Common myeloid progenitor, CD34-positive (primary cell): ENCODE measurements around the gene ALOX5AP.

Experiments
- CTCF ChIA-PET: fragments of 350-600 bp; sonication (Branson Sonifier 250); formaldehyde crosslinking; loops from one replicate; lab custom pipeline; 2021; ENCODE audit warnings: antibody characterized with exemption; lab: Charles Lee
- POLR2A ChIA-PET: fragments of 350-600 bp; sonication (Branson Sonifier 250); formaldehyde crosslinking; loops from one replicate; lab custom pipeline; 2021; ENCODE audit warnings: antibody characterized with exemption; lab: Charles Lee
- DNase-seq, 3 donors: peaks; one replicate each; pipeline versions ENCODE4 v3.0.0 to v3.0.0-alpha.2; 2013
- H3K27ac ChIP-seq, 2 experiments: 1 replicate in 1 of 2; 2 replicates in 1 of 2; pipeline ENCODE4 v1.7.0; 2013; ENCODE audit warnings: inconsistent platforms in 2 of 2, low read length in 2 of 2, mild to moderate bottlenecking in 2 of 2, low read depth in 1 of 2, moderate library complexity in 1 of 2; ENCODE audit not compliant: severe bottlenecking in 2 of 2, insufficient read depth in 1 of 2, poor library complexity in 1 of 2
- H3K27me3 ChIP-seq, 5 experiments: replicated peaks in 2 of 5; 1 replicate in 3 of 5; 2 replicates in 2 of 5; pipeline versions ENCODE4 v1.6.1 to v1.7.0; 2013; ENCODE audit warnings: low read length in 4 of 5, mild to moderate bottlenecking in 2 of 5, moderate library complexity in 2 of 5, inconsistent platforms in 1 of 5; ENCODE audit not compliant: insufficient read depth in 5 of 5, control insufficient read depth in 4 of 5
- H3K36me3 ChIP-seq, 4 experiments: 1 replicate in 2 of 4; 2 replicates in 2 of 4; pipeline versions ENCODE4 v1.6.1 to v1.7.0; 2013; ENCODE audit warnings: low read length in 3 of 4, control low read depth in 1 of 4, mild to moderate bottlenecking in 1 of 4; ENCODE audit not compliant: control insufficient read depth in 4 of 4, insufficient read depth in 4 of 4
- H3K4me1 ChIP-seq, 4 experiments: 1 replicate in 3 of 4; 2 replicates in 1 of 4; pipeline versions ENCODE4 v1.6.1 to v1.7.1; 2013; ENCODE audit warnings: low read length in 3 of 4, mild to moderate bottlenecking in 3 of 4, control low read depth in 1 of 4, inconsistent platforms in 1 of 4, moderate library complexity in 1 of 4; ENCODE audit not compliant: control insufficient read depth in 4 of 4, insufficient read depth in 4 of 4; ENCODE audit errors: control extremely low read depth in 1 of 4
- H3K4me3 ChIP-seq, 7 experiments: 1 replicate in 4 of 7; 2 replicates in 3 of 7; pipeline versions ENCODE4 v1.5.1 to v1.7.0; 2013; ENCODE audit warnings: mild to moderate bottlenecking in 7 of 7, low read length in 6 of 7, moderate library complexity in 6 of 7, inconsistent platforms in 2 of 7, low read depth in 2 of 7, control low read depth in 1 of 7; ENCODE audit not compliant: insufficient read depth in 4 of 7, control insufficient read depth in 1 of 7; ENCODE audit errors: extremely low read depth in 1 of 7
- H3K9me3 ChIP-seq, 5 experiments: 1 replicate in 4 of 5; 2 replicates in 1 of 5; pipeline versions ENCODE4 v1.6.1 to v1.7.1; 2013; ENCODE audit warnings: low read length in 4 of 5, mild to moderate bottlenecking in 2 of 5, inconsistent platforms in 1 of 5, low read depth in 1 of 5, moderate library complexity in 1 of 5; ENCODE audit not compliant: control insufficient read depth in 4 of 5, insufficient read depth in 2 of 5; ENCODE audit errors: control extremely low read depth in 1 of 5
- WGBS: methylation state at CpG from one replicate; pipeline ENCODE4 v1.1.5; 2013; ENCODE audit not compliant: insufficient coverage; 5-methylcytosine and 5-hydroxymethylcytosine counted together

ALOX5AP gene

DNA sequence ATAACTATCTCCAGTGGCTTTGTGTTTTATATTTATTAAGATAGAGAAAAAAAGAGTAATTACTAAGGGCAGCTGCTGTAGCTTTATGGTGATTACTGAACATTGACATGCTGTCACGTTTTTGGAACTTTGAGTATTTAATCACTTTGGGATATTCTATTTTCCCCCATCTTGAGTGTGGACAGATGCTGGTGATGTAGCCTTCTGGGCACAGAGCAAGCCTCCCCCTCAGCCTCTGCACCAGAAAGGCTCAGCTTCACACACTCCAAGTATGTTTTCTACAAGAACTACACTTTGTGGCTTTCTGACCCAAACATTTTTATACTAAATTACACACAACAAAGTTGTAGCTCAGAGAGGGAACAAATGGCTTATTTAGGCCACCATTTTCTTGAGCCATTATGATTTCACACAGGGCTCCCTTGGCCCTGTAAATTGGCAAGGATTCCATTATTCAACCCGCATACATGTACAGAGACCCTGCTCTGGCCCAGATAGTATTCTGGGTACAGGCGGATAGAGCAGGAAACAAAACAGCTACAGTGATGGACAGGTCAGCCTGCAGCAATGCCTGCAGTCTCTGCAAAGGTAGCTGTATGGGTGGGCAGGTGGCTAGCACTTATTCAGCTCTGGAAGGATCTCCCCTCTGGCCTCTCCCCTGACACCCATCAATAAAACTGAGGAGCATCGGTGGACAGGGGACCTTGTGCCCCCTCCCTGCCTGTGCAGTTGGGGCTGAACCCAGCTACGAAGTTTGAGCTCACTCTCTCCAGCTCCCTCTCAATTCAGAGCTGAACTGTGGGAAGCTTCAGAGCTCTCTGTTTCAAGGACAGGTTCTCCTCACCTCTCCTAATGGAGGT is 1.3 kb downstream of the ALOX5AP start:
- Histone ChIP-seq H3K4me3 (peak overlapping the region in 1 of 7 experiments; percentile 85), H3K9me3 (no peaks in the 10 kb centered on the region), H3K27ac (no peak overlapping the region), H3K36me3 (no peaks in the 10 kb centered on the region), H3K4me1 (peaks cover 46 to 71% (median 62%) of the 10 kb centered on the region in 4 experiments), H3K27me3 (no peaks in the 10 kb centered on the region)
- ChIA-PET POLR2A (interaction anchor here (0.5 to 1.0 kb wide), 3 partner anchors 22 to 70 kb away, joined by 3 to 4 read pairs (median 3); no protein-coding TSS in a partner anchor), CTCF (interaction anchor here (0.7 to 2.7 kb wide), 5 partner anchors 15 to 62 kb away, joined by 3 to 13 read pairs (median 4); no protein-coding TSS in a partner anchor)
- no peak for DNase-seq
- 96% methylated on average over 4 of the region's 5 CpGs for WGBS

GRCh38 chr13:30737511-30738337 is 2.4 kb downstream of the ALOX5AP start:
- Histone ChIP-seq H3K9me3 (no peaks in the 10 kb centered on the region), H3K4me3 (peak overlapping the region in 4 of 7 experiments; percentile 6 to 85 (median 24)), H3K36me3 (no peaks in the 10 kb centered on the region), H3K27me3 (no peaks in the 10 kb centered on the region), H3K27ac (no peak overlapping the region), H3K4me1 (peaks cover 46 to 71% (median 62%) of the 10 kb centered on the region in 4 experiments)
- 0% methylated on average over 2 of the region's 3 CpGs for WGBS
- peak; percentile 62 to 93 (median 92) for DNase-seq
- ChIA-PET POLR2A (interaction anchor here (1.0 kb wide), 2 partner anchors 8 to 69 kb away, joined by 3 read pairs; no protein-coding TSS in a partner anchor), CTCF (interaction anchor here (1.0 to 2.7 kb wide), 5 partner anchors 16 to 62 kb away, joined by 3 to 13 read pairs (median 4); no protein-coding TSS in a partner anchor)

GRCh38 chr13:30738526-30739236 is 3.3 kb downstream of the ALOX5AP start:
- 82% methylated on average over 6 of the region's 9 CpGs for WGBS
- peak overlapping the region in 3 of 7 experiments; percentile 6 to 38 (median 9) for H3K4me3 ChIP-seq
- no peak for DNase-seq
- H3K4me1 ChIP-seq, result peaks cover 52 to 80% (median 66%) of the 10 kb centered on the region in 4 experiments
- no peaks in the 10 kb centered on the region for H3K27me3 ChIP-seq
- POLR2A ChIA-PET, result no interaction called here
- H3K36me3 ChIP-seq, result no peaks in the 10 kb centered on the region
- CTCF ChIA-PET, result interaction anchor here (1.6 to 2.7 kb wide), 4 partner anchors 15 to 62 kb away, joined by 3 to 13 read pairs (median 7); no protein-coding TSS in a partner anchor
- no peaks in the 10 kb centered on the region for H3K9me3 ChIP-seq
- H3K27ac ChIP-seq, result no peak overlapping the region

DNA sequence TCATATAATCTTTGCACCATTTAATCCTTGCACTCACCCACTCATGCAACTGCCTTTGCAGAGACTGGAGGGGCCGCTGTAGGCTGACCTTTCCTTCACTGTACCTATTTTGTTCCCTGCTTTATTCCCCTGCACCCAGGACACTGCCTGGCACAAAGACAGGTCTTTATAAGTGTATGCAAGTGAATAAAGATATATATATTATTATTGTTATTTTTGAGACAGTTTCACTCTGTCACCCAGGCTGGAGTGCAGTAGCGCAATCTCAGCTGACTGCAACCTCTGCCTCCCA is 3.8 kb downstream of the ALOX5AP start:
- Histone ChIP-seq H3K36me3 (no peaks in the 10 kb centered on the region), H3K27ac (no peak overlapping the region), H3K4me3 (no peak overlapping the region), H3K27me3 (no peaks in the 10 kb centered on the region), H3K4me1 (peaks cover 53 to 83% (median 71%) of the 10 kb centered on the region in 4 experiments), H3K9me3 (no peaks in the 10 kb centered on the region)
- POLR2A ChIA-PET, result no interaction called here
- no peak for DNase-seq
- CTCF ChIA-PET, result interaction anchor here (0.9 to 2.6 kb wide), 5 partner anchors 9 to 62 kb away, joined by 3 to 9 read pairs (median 4); no protein-coding TSS in a partner anchor
- no CpG with 5 or more reads among the region's 2 CpGs for WGBS

GRCh38 chr13:30739761-30740642 is 4.7 kb downstream of the ALOX5AP start:
- Histone ChIP-seq H3K27me3 (no peaks in the 10 kb centered on the region), H3K9me3 (no peaks in the 10 kb centered on the region), H3K4me3 (peak overlapping the region in 6 of 7 experiments; percentile 1 to 60 (median 19)), H3K36me3 (no peaks in the 10 kb centered on the region), H3K27ac (no peak overlapping the region), H3K4me1 (peaks cover 47 to 83% (median 74%) of the 10 kb centered on the region in 4 experiments)
- POLR2A ChIA-PET, result interaction anchor here (1.5 kb wide), 1 partner anchor 123 kb away, joined by 5 read pairs; the partner anchor contains the start of gene USPL1
- CTCF ChIA-PET, result interaction anchor here (0.7 to 2.9 kb wide), 9 partner anchors 10 to 430 kb away, joined by 3 to 9 read pairs (median 4); no protein-coding TSS in a partner anchor
- WGBS, result 2% methylated on average over 12 of the region's 14 CpGs
- DNase-seq, result peak; percentile 63 to 98 (median 92)

DNA sequence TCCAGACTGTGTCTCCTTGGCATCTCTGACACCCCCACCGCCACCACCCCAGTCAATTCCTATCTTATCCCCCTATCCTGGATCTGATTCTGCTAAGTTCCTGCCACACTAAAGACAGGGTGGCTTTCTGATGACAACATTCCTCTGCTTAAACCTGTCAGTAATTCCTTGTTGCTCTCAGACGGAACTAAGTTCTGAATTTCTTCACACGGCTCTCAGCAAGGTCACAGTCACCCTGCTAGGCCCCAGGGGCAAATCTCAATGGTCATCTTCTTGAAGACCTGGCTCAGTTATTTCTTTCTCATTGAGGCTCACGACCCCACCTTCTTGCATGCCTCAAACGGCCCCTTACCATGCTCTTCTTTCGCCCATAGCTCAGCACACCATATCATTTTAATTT is 7.6 kb downstream of the ALOX5AP start:
- ChIA-PET POLR2A (no interaction called here), CTCF (interaction anchor here (1.1 kb wide), 1 partner anchor 113 kb away, joined by 3 read pairs; no protein-coding TSS in a partner anchor)
- DNase-seq, result no peak
- H3K9me3 ChIP-seq, result no peaks in the 10 kb centered on the region
- no peak overlapping the region for H3K4me3 ChIP-seq
- WGBS, result 100% methylated on average over 2 of the region's 6 CpGs
- no peaks in the 10 kb centered on the region for H3K27me3 ChIP-seq
- peaks cover 44 to 71% (median 62%) of the 10 kb centered on the region in 4 experiments for H3K4me1 ChIP-seq
- H3K36me3 ChIP-seq, result no peaks in the 10 kb centered on the region
- H3K27ac ChIP-seq, result no peak overlapping the region
